Upper lobe of left lung (tissue), 4 donors: ENCODE measurements around the gene PLOD1.

Source experiments
- CTCF ChIP-seq, 6 experiments: fragments of 450-650 bp in 4 of 6; fragments of 200-600 bp in 2 of 6; sonication (generic) in 2 of 6; IDR thresholded peaks; one replicate each; pipeline ENCODE4 v1.5.1; 2016 to 2019; ENCODE audit warnings: antibody characterized with exemption in 6 of 6
- POLR2A ChIP-seq, 4 donors: fragments of 450-650 bp; IDR thresholded peaks; one replicate each; pipeline ENCODE4 v1.5.1; 2016 to 2017; ENCODE audit warnings: antibody characterized with exemption in 4 of 4, mild to moderate bottlenecking in 2 of 4

- TF ChIP-seq CTCF (IDR thresholded peaks at IDR 0.05) (no peak), POLR2A (IDR thresholded peaks at IDR 0.05) (no peak)
Observed at GRCh38 chr1:11952455-11953109, 18.1 kb downstream of the PLOD1 start.
